Spleen (tissue), 11 donors: Measurements from ENCODE around the gene JMJD4. TPM values are rescaled to one million over a fixed set of nuclear protein-coding genes. Genes with fewer than 3 reads are reported as not detected.

Experiments
- DNase-seq: peaks from one replicate; pipeline ENCODE4 v3.0.0-alpha.2; 2020
- H3K27ac ChIP-seq, 8 donors: fragments of 200-600 bp; sonication (generic) in 7 of 8; 1 replicate in 4 of 8; 2 replicates in 4 of 8; pipeline versions ENCODE4 v1.5.0 to v1.8.0; 2016 to 2021; ENCODE audit warnings: inconsistent platforms in 4 of 8, mild to moderate bottlenecking in 4 of 8, moderate library complexity in 1 of 8
- H3K27me3 ChIP-seq, 7 donors: fragments of 200-600 bp; sonication (generic) in 6 of 7; replicated peaks in 1 of 7; 1 replicate in 4 of 7; 2 replicates in 3 of 7; pipeline versions ENCODE4 v1.5.0 to v1.8.0; 2016 to 2021; ENCODE audit warnings: inconsistent platforms in 3 of 7, mild to moderate bottlenecking in 1 of 7
- H3K36me3 ChIP-seq, 6 donors: fragments of 200-600 bp; sonication (generic) in 5 of 6; 1 replicate in 4 of 6; 2 replicates in 2 of 6; pipeline versions ENCODE4 v1.5.0 to v1.8.0; 2016 to 2021; ENCODE audit warnings: inconsistent platforms in 2 of 6
- H3K4me1 ChIP-seq, 6 donors: fragments of 200-600 bp; sonication (generic) in 5 of 6; 1 replicate in 3 of 6; 2 replicates in 3 of 6; pipeline versions ENCODE4 v1.5.0 to v1.8.0; 2016 to 2021; ENCODE audit warnings: inconsistent platforms in 3 of 6
- H3K4me3 ChIP-seq, 8 donors: fragments of 200-600 bp; sonication (generic) in 7 of 8; 1 replicate in 4 of 8; 2 replicates in 4 of 8; pipeline versions ENCODE4 v1.5.0 to v1.8.0; 2016 to 2021; ENCODE audit warnings: inconsistent platforms in 4 of 8, mild to moderate bottlenecking in 4 of 8, moderate library complexity in 2 of 8
- H3K9me3 ChIP-seq, 8 donors: fragments of 200-600 bp; sonication (generic) in 7 of 8; 1 replicate in 4 of 8; 2 replicates in 4 of 8; pipeline versions ENCODE4 v1.5.0 to v1.8.0; 2016 to 2021; ENCODE audit warnings: inconsistent platforms in 4 of 8
- CTCF ChIP-seq, 11 experiments: fragments of 200-600 bp in 7 of 11; fragments of 450-650 bp in 4 of 11; sonication (generic) in 4 of 11; IDR thresholded peaks in 8 of 11; conservative IDR thresholded peaks in 3 of 11; 1 replicate in 7 of 11; 2 replicates in 4 of 11; pipeline versions ENCODE4 v1.4.0 to v1.8.0; 2016 to 2021; ENCODE audit warnings: antibody characterized with exemption in 11 of 11, inconsistent platforms in 4 of 11, mild to moderate bottlenecking in 1 of 11
- POLR2A ChIP-seq, 3 donors: fragments of 450-650 bp; IDR thresholded peaks; one replicate each; pipeline ENCODE4 v1.5.1; 2017; ENCODE audit warnings: antibody characterized with exemption in 3 of 3, mild to moderate bottlenecking in 1 of 3
- POLR2AphosphoS5 ChIP-seq, 3 donors: sonication (generic); formaldehyde crosslinking; IDR thresholded peaks; one replicate each; pipeline ENCODE4 v1.5.1; 2017; ENCODE audit warnings: antibody characterized with exemption in 3 of 3
- WGBS, 5 donors: extraction: QIAGEN DNeasy Blood & Tissue Kit in 3 of 5; methylation state at CpG; one replicate each; pipeline versions ENCODE4 v1.1.5 to v1.1.7; 2013 to 2018; 5-methylcytosine and 5-hydroxymethylcytosine counted together
- intact Hi-C: fragments of 100-400 bp; cut with DNase I; formaldehyde crosslinking; loops from one replicate; pipeline ENCODE4 v1.15.0; 2023; ENCODE audit warnings: low total_unique reads
- polyA plus RNA-seq, 3 donors: library from polyadenylated mRNA; stranded (reverse); fragments of 200-250 nt; gene quantifications; one replicate each; pipeline ENCODE4 v1.2.1, GENCODE V29; 2013
- total RNA-seq, 7 donors: library from RNA; depleted of rRNA in 3 of 7; stranded (reverse); fragments of >200 nt in 3 of 7; fragmentation: NEBNext Ultra II Directional in 4 of 7; extraction: Animal tissue kit (Norgen Biotek cat#: 25700) in 4 of 7; gene quantifications; one replicate each; pipeline versions ENCODE4 v1.1.0 to v1.2.1, GENCODE V29; 2016 to 2021
- donor health status: healthy with polysubstance abuse.
- donor health status: DM: no; HTN: no; CAD: no; lungs with moderate emphysema.
- donor health status: DM: no; HTN: no; CAD: no.
- donor health status: Bipolar disorder and iron deficiency.
- donor health status: healthy.
- donor health status: DM: no; HTN: no; CAD: no.
- donor health status: DM: yes; HTN: yes; CAD: no.

Gene JMJD4
- total and polyA plus RNA-seq, 10 donors, result 11.2 to 35.4 (median 18.6) TPM

GRCh38 chr1:227735539-227736285 lies 610 bp upstream of the JMJD4 start:
- WGBS, 5 donors, result 2 to 5% (median 2%) methylated on average over 23 to 31 of the region's 31 CpGs
- H3K27ac ChIP-seq, result peak overlapping the region; percentile 81 to 94 (median 89)
- peaks cover 19 to 87% (median 37%) of the 10 kb centered on the region in 6 donors for H3K4me1 ChIP-seq
- intact Hi-C loops, result no loop called here
- no peaks in the 10 kb centered on the region for H3K27me3 ChIP-seq
- no peak for DNase-seq
- H3K9me3 ChIP-seq, result no peaks in the 10 kb centered on the region
- H3K36me3 ChIP-seq, result peaks cover 0 to 32% (median 24%) of the 10 kb centered on the region in 6 donors
- peak overlapping the region; percentile 68 to 99 (median 90) for H3K4me3 ChIP-seq
- TF ChIP-seq POLR2A (IDR thresholded peaks at IDR 0.05) (no peak), POLR2AphosphoS5 (IDR thresholded peaks at IDR 0.05) (peak in 1 of 3 donors; percentile 80), CTCF (IDR thresholded peaks at IDR 0.05 in 8 of 11, conservative IDR thresholded peaks at IDR 0.05 in 3 of 11) (peak in 1 of 11 experiments; percentile 2)

DNA sequence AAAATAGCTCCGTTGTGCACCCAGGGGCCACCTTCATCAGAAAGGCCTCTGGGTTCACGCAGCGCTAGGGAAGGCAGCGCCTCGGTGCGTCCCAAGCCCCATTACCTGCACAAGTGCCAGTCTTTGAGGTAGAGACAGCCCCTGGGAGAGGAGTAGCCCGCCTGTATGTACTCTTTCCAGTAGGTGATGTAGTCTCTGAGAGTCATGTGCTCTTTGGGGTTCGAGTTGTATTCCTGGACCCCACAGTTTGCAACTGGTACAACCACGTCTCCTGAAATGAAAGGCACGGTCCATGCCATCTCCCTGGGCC lies 601 bp downstream of the JMJD4 start:
- WGBS, 5 donors, result 4 to 9% (median 5%) methylated on average over 9 to 10 of the region's 10 CpGs
- no peaks in the 10 kb centered on the region for H3K27me3 ChIP-seq
- intact Hi-C loops, result no loop called here
- no peak for DNase-seq
- TF ChIP-seq POLR2A (IDR thresholded peaks at IDR 0.05) (no peak), CTCF (IDR thresholded peaks at IDR 0.05 in 8 of 11, conservative IDR thresholded peaks at IDR 0.05 in 3 of 11) (no peak), POLR2AphosphoS5 (IDR thresholded peaks at IDR 0.05) (no peak)
- H3K4me3 ChIP-seq, result peak overlapping the region; percentile 68 to 99 (median 90)
- no peaks in the 10 kb centered on the region for H3K9me3 ChIP-seq
- peaks cover 0 to 34% (median 24%) of the 10 kb centered on the region in 6 donors for H3K36me3 ChIP-seq
- H3K4me1 ChIP-seq, result peaks cover 24 to 87% (median 48%) of the 10 kb centered on the region in 6 donors
- peak overlapping the region in 7 of 8 donors; percentile 81 to 94 (median 90) for H3K27ac ChIP-seq

- Histone ChIP-seq H3K9me3 (no peaks in the 10 kb centered on the region), H3K27ac (peak overlapping the region in 4 of 8 donors; percentile 88 to 94 (median 90)), H3K36me3 (peaks cover 0 to 34% (median 24%) of the 10 kb centered on the region in 6 donors), H3K4me3 (peak overlapping the region; percentile 68 to 99 (median 90)), H3K27me3 (peaks cover 0 to 2% (median 0%) of the 10 kb centered on the region in 7 donors), H3K4me1 (peaks cover 24 to 90% (median 53%) of the 10 kb centered on the region in 6 donors)
- WGBS, 5 donors, result 76 to 82% (median 78%) methylated on average over 23 to 24 of the region's 24 CpGs
- TF ChIP-seq POLR2AphosphoS5 (IDR thresholded peaks at IDR 0.05), result no peak
- no peak for TF ChIP-seq POLR2A (IDR thresholded peaks at IDR 0.05)
- no peak for TF ChIP-seq CTCF (IDR thresholded peaks at IDR 0.05 in 8 of 11, conservative IDR thresholded peaks at IDR 0.05 in 3 of 11)
- intact Hi-C loops, result no loop called here
- no peak for DNase-seq
These were observed 1.2 kb downstream of the JMJD4 start for GRCh38 chr1:227733751-227734545.

- H3K36me3 ChIP-seq, result peaks cover 0 to 34% (median 24%) of the 10 kb centered on the region in 6 donors
- peaks cover 0 to 6% (median 0%) of the 10 kb centered on the region in 7 donors for H3K27me3 ChIP-seq
- peaks cover 24 to 89% (median 58%) of the 10 kb centered on the region in 6 donors for H3K4me1 ChIP-seq
- peak overlapping the region in 3 of 8 donors; percentile 81 to 99 (median 88) for H3K4me3 ChIP-seq
- H3K27ac ChIP-seq, result no peak overlapping the region
- intact Hi-C loops, result no loop called here
- no peak for DNase-seq
- no peak for TF ChIP-seq POLR2A (IDR thresholded peaks at IDR 0.05)
- no peak for TF ChIP-seq CTCF (IDR thresholded peaks at IDR 0.05 in 8 of 11, conservative IDR thresholded peaks at IDR 0.05 in 3 of 11)
- TF ChIP-seq POLR2AphosphoS5 (IDR thresholded peaks at IDR 0.05), result no peak
- WGBS, 5 donors, result 87 to 95% (median 87%) methylated on average over 4 to 15 of the region's 15 CpGs
- no peaks in the 10 kb centered on the region for H3K9me3 ChIP-seq
These were observed 1.8 kb downstream of the JMJD4 start for GRCh38 chr1:227733309-227733705.
